Breast epithelium (tissue), 4 donors: Measurements from ENCODE around the gene GTPBP10. TPM values are rescaled to one million over a fixed set of nuclear protein-coding genes. Genes with fewer than 3 reads are reported as not detected.
"Not testable (repeated sequence)": the region's sequence is repeated elsewhere in the genome, so short reads cannot be mapped to it uniquely, and the experiment has no call there.

ENCODE experiments used
- DNase-seq, 2 donors: peaks; one replicate each; pipeline ENCODE4 v3.0.0-alpha.2; 2019; ENCODE audit warnings: low spot score in 2 of 2
- H3K27ac ChIP-seq, 2 donors: fragments of 200-600 bp; sonication (generic) in 1 of 2; one replicate each; pipeline ENCODE4 v1.5.1; 2016 to 2019; ENCODE audit warnings: mild to moderate bottlenecking in 1 of 2
- H3K27me3 ChIP-seq, 2 donors: fragments of 200-600 bp; sonication (generic) in 1 of 2; one replicate each; pipeline versions ENCODE4 v1.5.1 to v1.6.0; 2017 to 2019; ENCODE audit warnings: control low read depth in 1 of 2, mild to moderate bottlenecking in 1 of 2
- H3K36me3 ChIP-seq: fragments of 200-600 bp; one replicate; pipeline ENCODE4 v1.5.1; 2019
- H3K4me1 ChIP-seq, 2 donors: fragments of 200-600 bp; sonication (generic); one replicate each; pipeline ENCODE4 v1.5.1; 2016 to 2019; ENCODE audit warnings: control low read depth in 1 of 2
- H3K4me3 ChIP-seq, 3 donors: fragments of 200-600 bp; sonication (generic); 1 replicate in 2 of 3; 2 replicates in 1 of 3; pipeline ENCODE4 v1.5.1; 2016 to 2019; ENCODE audit warnings: mild to moderate bottlenecking in 3 of 3, moderate library complexity in 2 of 3
- H3K9me3 ChIP-seq, 2 donors: fragments of 200-600 bp; sonication (generic) in 1 of 2; one replicate each; pipeline ENCODE4 v1.5.1; 2016 to 2019; ENCODE audit warnings: control low read depth in 1 of 2
- CTCF ChIP-seq, 3 donors: fragments of 450-650 bp; IDR thresholded peaks; one replicate each; pipeline ENCODE4 v1.5.1; 2016 to 2017; ENCODE audit warnings: antibody characterized with exemption in 3 of 3, mild to moderate bottlenecking in 3 of 3, moderate library complexity in 3 of 3
- POLR2A ChIP-seq: fragments of 450-650 bp; IDR thresholded peaks from one replicate; pipeline ENCODE4 v1.6.1; 2016; ENCODE audit warnings: antibody characterized with exemption, mild to moderate bottlenecking, moderate library complexity
- POLR2AphosphoS5 ChIP-seq, 3 donors: sonication (generic); formaldehyde crosslinking; IDR thresholded peaks; one replicate each; pipeline ENCODE4 v1.6.1; 2017; ENCODE audit warnings: antibody characterized with exemption in 3 of 3
- intact Hi-C: fragments of 100-400 bp; cut with DNase I; formaldehyde crosslinking; loops from one replicate; pipeline ENCODE4 v1.15.1; 2023; ENCODE audit warnings: low total_unique reads
- total RNA-seq, 3 donors: library from RNA; depleted of rRNA; stranded (reverse); fragments of >200 nt; gene quantifications; one replicate each; pipeline ENCODE4 v1.1.0, GENCODE V29; 2016

GTPBP10 gene
- total RNA-seq, 3 donors from 2014 or later, result 21.3 to 27.2 (median 22.3) TPM

- Histone ChIP-seq H3K9me3 (no peaks in the 10 kb centered on the region), H3K27ac (no peak within 1 kb of the TSS), H3K4me1 (no peaks in the 10 kb centered on the region), H3K27me3 (peaks cover 0 to 32% of the 10 kb centered on the region in 2 donors), H3K4me3 (peak within 1 kb of the TSS in 2 of 3 donors; percentile 34 to 61), H3K36me3 (no peaks in the 10 kb centered on the region)
- intact Hi-C loops, result no loop called here
- TF ChIP-seq CTCF (IDR thresholded peaks at IDR 0.05) (no peak), POLR2AphosphoS5 (IDR thresholded peaks at IDR 0.05) (no peak)
- no peak for DNase-seq
These were observed 25.6 kb upstream of the GTPBP10 start, which contains the start of gene FAM237B for GRCh38 chr7:90320801-90321494. TSS of gene FAM237B (minus strand) at chr7:90321304. CDS start at chr7:90319748, 1,556 bp downstream.

GRCh38 chr7:90322837-90323236 lies 23.7 kb upstream of the GTPBP10 start:
- TF ChIP-seq POLR2AphosphoS5 (IDR thresholded peaks at IDR 0.05) (no peak), CTCF (IDR thresholded peaks at IDR 0.05) (no peak), POLR2A (no peak)
- no peaks in the 10 kb centered on the region for H3K4me1 ChIP-seq

GRCh38 chr7:90326500-90326899 lies 20.0 kb upstream of the GTPBP10 start:
- peaks cover 0 to 14% of the 10 kb centered on the region in 2 donors for H3K27me3 ChIP-seq
- H3K9me3 ChIP-seq, result no peaks in the 10 kb centered on the region
- H3K36me3 ChIP-seq, result no peaks in the 10 kb centered on the region
- no peak overlapping the region for H3K27ac ChIP-seq
- H3K4me1 ChIP-seq, result no peaks in the 10 kb centered on the region
- intact Hi-C loops, result no loop called here
- no peak for DNase-seq
- H3K4me3 ChIP-seq, result no peak overlapping the region
- no peak for TF ChIP-seq POLR2A
- TF ChIP-seq CTCF (IDR thresholded peaks at IDR 0.05), result no peak
- TF ChIP-seq POLR2AphosphoS5 (IDR thresholded peaks at IDR 0.05), result no peak

More at GRCh38 chr7:90322837-90323236, 23.7 kb upstream of the GTPBP10 start:
- Histone ChIP-seq H3K27ac (no peak overlapping the region), H3K9me3 (no peaks in the 10 kb centered on the region), H3K36me3 (no peaks in the 10 kb centered on the region), H3K4me3 (no peak overlapping the region), H3K27me3 (peaks cover 0 to 32% of the 10 kb centered on the region in 2 donors)
- intact Hi-C loops, result no loop called here
- DNase-seq, result no peak

GRCh38 chr7:90334193-90334843 lies 12.2 kb upstream of the GTPBP10 start:
- intact Hi-C loops, result no loop called here
- no peaks in the 10 kb centered on the region for H3K27me3 ChIP-seq

GRCh38 chr7:90334926-90335325 lies 11.6 kb upstream of the GTPBP10 start:
- H3K36me3 ChIP-seq, H3K4me3 ChIP-seq, H3K4me1 ChIP-seq, H3K9me3 ChIP-seq, H3K27ac ChIP-seq, DNase-seq, H3K27me3 ChIP-seq, intact Hi-C loops: not testable (repeated sequence)

More at GRCh38 chr7:90334193-90334843, 12.2 kb upstream of the GTPBP10 start:
- Histone ChIP-seq H3K27ac (no peak overlapping the region), H3K9me3 (no peaks in the 10 kb centered on the region), H3K4me3 (no peak overlapping the region), H3K4me1 (no peaks in the 10 kb centered on the region), H3K36me3 (no peaks in the 10 kb centered on the region)
- no peak for DNase-seq
- no peak for TF ChIP-seq CTCF (IDR thresholded peaks at IDR 0.05)
- TF ChIP-seq POLR2AphosphoS5 (IDR thresholded peaks at IDR 0.05), result no peak
- TF ChIP-seq POLR2A, result no peak
